ENCODE measurements around the gene SPATA4.

The SPATA4 gene

DNA sequence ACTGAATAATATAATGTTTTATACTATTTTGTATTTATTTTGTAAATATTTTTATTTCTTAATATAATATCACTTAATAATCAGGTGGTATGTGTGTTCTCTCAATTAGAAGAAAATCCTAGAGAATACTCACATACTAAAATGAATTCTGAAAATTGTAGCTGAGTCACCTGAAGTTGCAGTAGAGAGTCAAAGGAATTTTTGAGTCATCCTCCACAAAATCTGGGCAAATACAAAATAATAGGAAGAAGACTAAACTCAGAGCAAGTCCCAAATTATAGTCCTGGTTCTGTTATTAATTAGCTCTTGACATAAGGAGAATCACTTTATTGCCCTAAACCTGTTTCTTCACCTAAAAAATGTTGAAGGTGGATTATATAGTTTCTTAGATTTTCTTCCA lies 57.8 kb downstream of the SPATA4 start:
- TF ChIP-seq SPI1 (IDR thresholded peaks at IDR 0.05; ENCODE audit: borderline replicate concordance, low read depth) (no peak), POLR2AphosphoS5 (IDR thresholded peaks at IDR 0.05; ENCODE audit: low read depth) (no peak), GABPA (IDR thresholded peaks at IDR 0.05; ENCODE audit: low read depth) (no peak)
- TF ChIP-seq, protein P1, sequence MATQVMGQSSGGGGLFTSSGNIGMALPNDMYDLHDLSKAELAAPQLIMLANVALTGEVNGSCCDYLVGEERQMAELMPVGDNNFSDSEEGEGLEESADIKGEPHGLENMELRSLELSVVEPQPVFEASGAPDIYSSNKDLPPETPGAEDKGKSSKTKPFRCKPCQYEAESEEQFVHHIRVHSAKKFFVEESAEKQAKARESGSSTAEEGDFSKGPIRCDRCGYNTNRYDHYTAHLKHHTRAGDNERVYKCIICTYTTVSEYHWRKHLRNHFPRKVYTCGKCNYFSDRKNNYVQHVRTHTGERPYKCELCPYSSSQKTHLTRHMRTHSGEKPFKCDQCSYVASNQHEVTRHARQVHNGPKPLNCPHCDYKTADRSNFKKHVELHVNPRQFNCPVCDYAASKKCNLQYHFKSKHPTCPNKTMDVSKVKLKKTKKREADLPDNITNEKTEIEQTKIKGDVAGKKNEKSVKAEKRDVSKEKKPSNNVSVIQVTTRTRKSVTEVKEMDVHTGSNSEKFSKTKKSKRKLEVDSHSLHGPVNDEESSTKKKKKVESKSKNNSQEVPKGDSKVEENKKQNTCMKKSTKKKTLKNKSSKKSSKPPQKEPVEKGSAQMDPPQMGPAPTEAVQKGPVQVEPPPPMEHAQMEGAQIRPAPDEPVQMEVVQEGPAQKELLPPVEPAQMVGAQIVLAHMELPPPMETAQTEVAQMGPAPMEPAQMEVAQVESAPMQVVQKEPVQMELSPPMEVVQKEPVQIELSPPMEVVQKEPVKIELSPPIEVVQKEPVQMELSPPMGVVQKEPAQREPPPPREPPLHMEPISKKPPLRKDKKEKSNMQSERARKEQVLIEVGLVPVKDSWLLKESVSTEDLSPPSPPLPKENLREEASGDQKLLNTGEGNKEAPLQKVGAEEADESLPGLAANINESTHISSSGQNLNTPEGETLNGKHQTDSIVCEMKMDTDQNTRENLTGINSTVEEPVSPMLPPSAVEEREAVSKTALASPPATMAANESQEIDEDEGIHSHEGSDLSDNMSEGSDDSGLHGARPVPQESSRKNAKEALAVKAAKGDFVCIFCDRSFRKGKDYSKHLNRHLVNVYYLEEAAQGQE (IDR thresholded peaks at IDR 0.05; ENCODE audit: insufficient replicate concordance, low read depth): no peak
- TF ChIP-seq, protein P2, sequence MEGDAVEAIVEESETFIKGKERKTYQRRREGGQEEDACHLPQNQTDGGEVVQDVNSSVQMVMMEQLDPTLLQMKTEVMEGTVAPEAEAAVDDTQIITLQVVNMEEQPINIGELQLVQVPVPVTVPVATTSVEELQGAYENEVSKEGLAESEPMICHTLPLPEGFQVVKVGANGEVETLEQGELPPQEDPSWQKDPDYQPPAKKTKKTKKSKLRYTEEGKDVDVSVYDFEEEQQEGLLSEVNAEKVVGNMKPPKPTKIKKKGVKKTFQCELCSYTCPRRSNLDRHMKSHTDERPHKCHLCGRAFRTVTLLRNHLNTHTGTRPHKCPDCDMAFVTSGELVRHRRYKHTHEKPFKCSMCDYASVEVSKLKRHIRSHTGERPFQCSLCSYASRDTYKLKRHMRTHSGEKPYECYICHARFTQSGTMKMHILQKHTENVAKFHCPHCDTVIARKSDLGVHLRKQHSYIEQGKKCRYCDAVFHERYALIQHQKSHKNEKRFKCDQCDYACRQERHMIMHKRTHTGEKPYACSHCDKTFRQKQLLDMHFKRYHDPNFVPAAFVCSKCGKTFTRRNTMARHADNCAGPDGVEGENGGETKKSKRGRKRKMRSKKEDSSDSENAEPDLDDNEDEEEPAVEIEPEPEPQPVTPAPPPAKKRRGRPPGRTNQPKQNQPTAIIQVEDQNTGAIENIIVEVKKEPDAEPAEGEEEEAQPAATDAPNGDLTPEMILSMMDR (IDR thresholded peaks at IDR 0.05; ENCODE audit: insufficient read depth, low read length): no peak
- no peaks in the 10 kb centered on the region for H3K27me3 ChIP-seq (ENCODE audit: insufficient read depth, poor library complexity, severe bottlenecking)
- H3K27ac ChIP-seq (replicated peaks): no peak overlapping the region
- DNase-seq (ENCODE audit: low read depth in 1 of 2, low spot score in 1 of 2): no peak
- H3K4me3 ChIP-seq (replicated peaks; ENCODE audit: insufficient read depth, low read length): no peak overlapping the region

DNA sequence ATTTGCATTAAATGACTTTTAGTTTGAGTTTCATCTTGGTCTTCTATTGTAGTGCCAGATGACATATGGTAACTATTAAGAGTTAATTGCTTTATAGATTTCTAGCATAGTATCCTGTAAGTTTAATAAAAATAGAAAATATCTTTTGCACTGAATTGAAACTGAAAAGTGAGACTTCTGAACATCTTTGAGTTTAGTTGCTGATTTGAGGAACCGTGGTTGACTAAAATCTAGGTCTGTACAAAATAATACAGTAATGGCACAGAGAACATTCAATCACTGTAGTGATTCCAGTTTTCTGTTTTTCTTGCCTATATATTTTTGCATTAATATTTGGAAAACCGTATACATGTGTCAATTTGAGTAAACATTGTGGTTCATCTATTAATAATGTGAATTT lies 60.7 kb downstream of the SPATA4 start:
- Histone ChIP-seq H3K27me3 (ENCODE audit: insufficient read depth, poor library complexity, severe bottlenecking) (no peaks in the 10 kb centered on the region), H3K27ac (replicated peaks) (no peak overlapping the region), H3K4me3 (replicated peaks; ENCODE audit: insufficient read depth, low read length) (no peak overlapping the region)
- no peak for DNase-seq (ENCODE audit: low read depth in 1 of 2, low spot score in 1 of 2)
- TF ChIP-seq GABPA (IDR thresholded peaks at IDR 0.05; ENCODE audit: low read depth): no peak
- TF ChIP-seq, protein P2 (IDR thresholded peaks at IDR 0.05; ENCODE audit: insufficient read depth, low read length): no peak
- no peak for TF ChIP-seq SPI1 (IDR thresholded peaks at IDR 0.05; ENCODE audit: borderline replicate concordance, low read depth)
- TF ChIP-seq POLR2AphosphoS5 (IDR thresholded peaks at IDR 0.05; ENCODE audit: low read depth): no peak
- TF ChIP-seq, protein P1 (IDR thresholded peaks at IDR 0.05; ENCODE audit: insufficient replicate concordance, low read depth): no peak

Measured in HL-60 (cell line).